K562 (cell line): ENCODE results near the gene OR10H5. TPM values are rescaled to one million over a fixed set of nuclear protein-coding genes. Genes with fewer than 3 reads are reported as not detected.

Experiments
- ARID1B ChIP-seq: fragments of 450-650 bp; IDR thresholded peaks from 2 replicates; pipeline ENCODE4 v1.6.1; 2016; ENCODE audit warnings: antibody characterized with exemption, mild to moderate bottlenecking, inconsistent platforms
- ATF7 ChIP-seq: fragments of 450-650 bp; IDR thresholded peaks from 2 replicates; pipeline ENCODE4 v1.7.1; 2014; ENCODE audit warnings: mild to moderate bottlenecking, moderate library complexity
- ETV5 ChIP-seq: sonication (generic); formaldehyde crosslinking; IDR thresholded peaks from 2 replicates; pipeline ENCODE4 v1.4.0; 2020; ENCODE audit warnings: low read depth, mild to moderate bottlenecking, missing genetic modification reagents
- ETV6 ChIP-seq, 3 experiments: fragments of 150-350 bp in 1 of 3; sonication (generic) in 1 of 3; formaldehyde crosslinking in 1 of 3; IDR thresholded peaks; 2 replicates each; pipeline versions ENCODE4 v1.6.1 to v1.8.0; 2014 to 2022; ENCODE audit warnings: borderline replicate concordance in 2 of 3, low read depth in 2 of 3, antibody characterized with exemption in 1 of 3, low read length in 1 of 3, mild to moderate bottlenecking in 1 of 3, missing genetic modification reagents in 1 of 3
- FOSL1 ChIP-seq: fragments of 200-800 bp; sonication (Bioruptor generic); conservative IDR thresholded peaks from 2 replicates; pipeline ENCODE4 v1.6.1; 2016; ENCODE audit warnings: missing genetic modification characterization, missing compliant biosample characterization
- KDM5B ChIP-seq: fragments of 200-600 bp; sonication (generic); IDR thresholded peaks from 2 replicates; pipeline ENCODE4 v1.6.1; 2012; ENCODE audit warnings: low read depth, mild to moderate bottlenecking, moderate library complexity, low read length, control low read depth, inconsistent platforms; ENCODE audit not compliant: insufficient replicate concordance
- KLF10 ChIP-seq: fragments of 250-450 bp; sonication (Bioruptor Pico); IDR thresholded peaks from 2 replicates; pipeline ENCODE4 v1.6.1; 2021; ENCODE audit warnings: matching md5 sums
- L3MBTL2 ChIP-seq: fragments of 450-650 bp; IDR thresholded peaks from 2 replicates; pipeline ENCODE4 v1.6.1; 2016; ENCODE audit warnings: mild to moderate bottlenecking, moderate library complexity
- MXI1 ChIP-seq: IDR thresholded peaks from 2 replicates; pipeline ENCODE4 v1.6.1; 2011; ENCODE audit warnings: low read depth, mild to moderate bottlenecking, improper control_type of control experiment, low read length
- NCOA2 ChIP-seq, 2 experiments: fragments of 450-650 bp; IDR thresholded peaks; 2 replicates each; pipeline ENCODE4 v1.6.1; 2018; ENCODE audit warnings: mild to moderate bottlenecking in 2 of 2, moderate library complexity in 1 of 2; ENCODE audit not compliant: partially characterized antibody in 2 of 2
- NCOA4 ChIP-seq: fragments of 450-650 bp; IDR thresholded peaks from 2 replicates; pipeline ENCODE4 v1.6.1; 2018; ENCODE audit warnings: mild to moderate bottlenecking; ENCODE audit not compliant: partially characterized antibody
- POLR2AphosphoS2 ChIP-seq: IDR thresholded peaks from 2 replicates; pipeline ENCODE4 v1.6.1; 2012; ENCODE audit warnings: low read length, improper control_type of control experiment
- RBM22 ChIP-seq: fragments of 200-400 bp; formaldehyde crosslinking; IDR thresholded peaks from 2 replicates; pipeline ENCODE4 v1.6.1; 2018; ENCODE audit warnings: low read length, low read depth; ENCODE audit not compliant: poor library complexity, severe bottlenecking
- SIRT6 ChIP-seq: IDR thresholded peaks from one replicate; pipeline ENCODE4 v1.6.1; 2012; ENCODE audit warnings: low read depth, mild to moderate bottlenecking, control low read depth, inconsistent platforms, low read length, moderate library complexity
- TAF9B ChIP-seq: fragments of 450-650 bp; IDR thresholded peaks from 2 replicates; pipeline ENCODE4 v1.6.1; 2018; ENCODE audit warnings: mild to moderate bottlenecking; ENCODE audit not compliant: partially characterized antibody
- ZNF696 ChIP-seq: fragments of 250-450 bp; sonication (Bioruptor Pico); conservative IDR thresholded peaks from 2 replicates; pipeline ENCODE4 v1.4.0; 2020; ENCODE audit warnings: mild to moderate bottlenecking, moderate library complexity
- polyA plus RNA-seq, 8 experiments: library from polyadenylated mRNA; depleted of rRNA in 4 of 8; stranded (reverse) in 5 of 8; unstranded in 3 of 8; fragments of >200 nt; fragmentation: Nextera tagmentation in 2 of 8; fragmentation: Illumina TruSeq in 1 of 8; extraction: Ambion mirVana in 2 of 8; extraction: Trizol in 1 of 8; gene quantifications; 2 replicates each; pipeline versions ENCODE4 v1.2.1 to v1.2.3, GENCODE V29; 2011 to 2014; ENCODE audit warnings: inconsistent platforms in 1 of 8, missing spikeins in 1 of 8
- total RNA-seq, 7 experiments: library from RNA; depleted of rRNA in 6 of 7; stranded (reverse); fragments of >200 nt in 6 of 7; fragmentation: Illumina TruSeq in 2 of 7; extraction: Trizol in 2 of 7; gene quantifications; 2 replicates each; pipeline versions ENCODE4 v1.2.1 to v1.2.3, GENCODE V29; 2011 to 2021; ENCODE audit warnings: low replicate concordance in 1 of 7
- TF ChIP-seq, protein P1 (sequence below), 3 experiments: fragments of 200-800 bp in 1 of 3; fragments of 250-450 bp in 1 of 3; fragments of 450-650 bp in 1 of 3; sonication (Bioruptor Pico) in 1 of 3; sonication (Bioruptor generic) in 1 of 3; formaldehyde crosslinking in 1 of 3; IDR thresholded peaks; 2 replicates each; pipeline versions ENCODE4 v1.6.1 to v1.8.0; 2016 to 2022; ENCODE audit warnings: mild to moderate bottlenecking in 2 of 3, missing genetic modification characterization in 2 of 3, missing compliant biosample characterization in 1 of 3, moderate library complexity in 1 of 3
- TF ChIP-seq, protein P2 (sequence below): fragments of 450-650 bp; IDR thresholded peaks from 2 replicates; pipeline ENCODE4 v1.6.1; 2016; ENCODE audit warnings: antibody characterized with exemption
- TF ChIP-seq, protein P3 (sequence below): fragments of 250-450 bp; sonication (Bioruptor Pico); IDR thresholded peaks from 2 replicates; pipeline ENCODE4 v1.8.0; 2022; ENCODE audit warnings: moderate library complexity, mild to moderate bottlenecking, inconsistent platforms
- TF ChIP-seq, protein P4 (sequence below), 2 experiments: fragments of 450-650 bp in 1 of 2; sonication (generic) in 1 of 2; formaldehyde crosslinking in 1 of 2; IDR thresholded peaks in 1 of 2; conservative IDR thresholded peaks in 1 of 2; 2 replicates each; pipeline versions ENCODE4 v1.6.1 to v1.8.1; 2016 to 2023; ENCODE audit warnings: mild to moderate bottlenecking in 2 of 2, moderate library complexity in 2 of 2, inconsistent platforms in 1 of 2, missing genetic modification reagents in 1 of 2

OR10H5 gene
- total and polyA plus RNA-seq, 9 of the 15 experiments (the other 6 are each of a cell fraction or from before 2014, with no cell fraction given) = not detected

DNA sequence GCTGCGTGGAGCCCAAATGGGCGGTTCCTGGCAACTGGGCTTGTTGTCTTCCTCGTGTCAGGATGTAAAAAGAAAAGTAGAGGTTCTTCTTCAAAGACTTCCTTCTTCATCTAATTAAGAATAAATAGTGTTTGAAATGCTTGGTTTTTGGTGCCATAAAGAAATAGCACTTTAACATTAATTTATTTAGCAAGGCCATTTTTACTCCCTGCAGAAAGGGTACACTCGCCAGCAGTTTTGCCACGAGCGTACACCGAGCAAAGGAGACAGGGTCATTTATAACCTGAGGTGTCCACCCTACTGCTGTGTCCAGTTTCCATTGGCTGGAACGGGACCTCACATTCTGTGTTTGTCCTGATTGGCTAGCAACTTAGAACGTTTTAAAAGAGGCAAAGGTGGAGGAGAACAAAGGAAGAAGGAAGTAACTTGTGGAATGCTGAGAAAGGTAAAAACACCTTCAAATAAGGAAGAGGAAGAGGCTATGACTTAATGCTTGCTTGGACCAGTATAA, 49.8 kb downstream of the OR10H5 start (continued):
- TF ChIP-seq, protein P1, sequence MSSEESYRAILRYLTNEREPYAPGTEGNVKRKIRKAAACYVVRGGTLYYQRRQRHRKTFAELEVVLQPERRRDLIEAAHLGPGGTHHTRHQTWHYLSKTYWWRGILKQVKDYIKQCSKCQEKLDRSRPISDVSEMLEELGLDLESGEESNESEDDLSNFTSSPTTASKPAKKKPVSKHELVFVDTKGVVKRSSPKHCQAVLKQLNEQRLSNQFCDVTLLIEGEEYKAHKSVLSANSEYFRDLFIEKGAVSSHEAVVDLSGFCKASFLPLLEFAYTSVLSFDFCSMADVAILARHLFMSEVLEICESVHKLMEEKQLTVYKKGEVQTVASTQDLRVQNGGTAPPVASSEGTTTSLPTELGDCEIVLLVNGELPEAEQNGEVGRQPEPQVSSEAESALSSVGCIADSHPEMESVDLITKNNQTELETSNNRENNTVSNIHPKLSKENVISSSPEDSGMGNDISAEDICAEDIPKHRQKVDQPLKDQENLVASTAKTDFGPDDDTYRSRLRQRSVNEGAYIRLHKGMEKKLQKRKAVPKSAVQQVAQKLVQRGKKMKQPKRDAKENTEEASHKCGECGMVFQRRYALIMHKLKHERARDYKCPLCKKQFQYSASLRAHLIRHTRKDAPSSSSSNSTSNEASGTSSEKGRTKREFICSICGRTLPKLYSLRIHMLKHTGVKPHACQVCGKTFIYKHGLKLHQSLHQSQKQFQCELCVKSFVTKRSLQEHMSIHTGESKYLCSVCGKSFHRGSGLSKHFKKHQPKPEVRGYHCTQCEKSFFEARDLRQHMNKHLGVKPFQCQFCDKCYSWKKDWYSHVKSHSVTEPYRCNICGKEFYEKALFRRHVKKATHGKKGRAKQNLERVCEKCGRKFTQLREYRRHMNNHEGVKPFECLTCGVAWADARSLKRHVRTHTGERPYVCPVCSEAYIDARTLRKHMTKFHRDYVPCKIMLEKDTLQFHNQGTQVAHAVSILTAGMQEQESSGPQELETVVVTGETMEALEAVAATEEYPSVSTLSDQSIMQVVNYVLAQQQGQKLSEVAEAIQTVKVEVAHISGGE (CRISPR knock-in tag; IDR thresholded peaks at IDR 0.05) = no peak
- TF ChIP-seq NCOA4 (no peak), MXI1 (peak; percentile 43; the same call in 1 of the 2 replicates), FOSL1 (tag) (no peak), NCOA2 (IDR thresholded peaks at IDR 0.05; ENCODE audit: partially characterized antibody in 2 of 2) (no peak), ATF7 (no peak; the same call in 1 of the 2 replicates), KDM5B (no peak), ETV5 (CRISPR knock-in tag) (no peak), POLR2AphosphoS2 (no peak), RBM22 (no peak), ETV6 (IDR thresholded peaks at IDR 0.05; ENCODE audit: borderline replicate concordance in 1 of 2, low read depth in 2 of 2, low read length in 1 of 2) (no peak), ETV6 (CRISPR knock-in tag; IDR thresholded peaks at IDR 0.05; ENCODE audit: borderline replicate concordance) (no peak), TAF9B (peak; percentile 6), L3MBTL2 (peak; percentile 88), SIRT6 (no peak), KLF10 (CRISPR knock-in tag) (no peak), ARID1B (no peak), ZNF696 (CRISPR knock-in tag) (no peak; the same call in 1 of the 2 replicates)
- TF ChIP-seq, protein P2, sequence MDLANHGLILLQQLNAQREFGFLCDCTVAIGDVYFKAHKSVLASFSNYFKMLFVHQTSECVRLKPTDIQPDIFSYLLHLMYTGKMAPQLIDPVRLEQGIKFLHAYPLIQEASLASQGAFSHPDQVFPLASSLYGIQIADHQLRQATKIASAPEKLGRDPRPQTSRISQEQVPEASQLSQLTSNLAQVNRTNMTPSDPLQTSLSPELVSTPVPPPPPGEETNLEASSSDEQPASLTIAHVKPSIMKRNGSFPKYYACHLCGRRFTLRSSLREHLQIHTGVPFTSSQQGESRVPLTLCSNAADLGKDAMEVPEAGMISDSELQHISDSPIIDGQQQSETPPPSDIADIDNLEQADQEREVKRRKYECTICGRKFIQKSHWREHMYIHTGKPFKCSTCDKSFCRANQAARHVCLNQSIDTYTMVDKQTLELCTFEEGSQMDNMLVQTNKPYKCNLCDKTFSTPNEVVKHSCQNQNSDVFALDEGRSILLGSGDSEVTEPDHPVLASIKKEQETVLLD = no peak
- TF ChIP-seq, protein P3, sequence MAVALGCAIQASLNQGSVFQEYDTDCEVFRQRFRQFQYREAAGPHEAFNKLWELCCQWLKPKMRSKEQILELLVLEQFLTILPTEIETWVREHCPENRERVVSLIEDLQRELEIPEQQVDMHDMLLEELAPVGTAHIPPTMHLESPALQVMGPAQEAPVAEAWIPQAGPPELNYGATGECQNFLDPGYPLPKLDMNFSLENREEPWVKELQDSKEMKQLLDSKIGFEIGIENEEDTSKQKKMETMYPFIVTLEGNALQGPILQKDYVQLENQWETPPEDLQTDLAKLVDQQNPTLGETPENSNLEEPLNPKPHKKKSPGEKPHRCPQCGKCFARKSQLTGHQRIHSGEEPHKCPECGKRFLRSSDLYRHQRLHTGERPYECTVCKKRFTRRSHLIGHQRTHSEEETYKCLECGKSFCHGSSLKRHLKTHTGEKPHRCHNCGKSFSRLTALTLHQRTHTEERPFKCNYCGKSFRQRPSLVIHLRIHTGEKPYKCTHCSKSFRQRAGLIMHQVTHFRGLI (CRISPR knock-in tag) = no peak
- TF ChIP-seq, protein P4, sequence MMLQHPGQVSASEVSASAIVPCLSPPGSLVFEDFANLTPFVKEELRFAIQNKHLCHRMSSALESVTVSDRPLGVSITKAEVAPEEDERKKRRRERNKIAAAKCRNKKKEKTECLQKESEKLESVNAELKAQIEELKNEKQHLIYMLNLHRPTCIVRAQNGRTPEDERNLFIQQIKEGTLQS (IDR thresholded peaks at IDR 0.05) = no peak
- TF ChIP-seq, protein P4 (CRISPR knock-in tag; conservative IDR thresholded peaks at IDR 0.05) = no peak
